SK-N-SH treated with all-trans-retinoic acid at 6 μM for 48 hours (cell line): Measurements from ENCODE around the gene KIN.

Source experiments
- ISL1 ChIP-seq: fragments of 250-450 bp; sonication (Bioruptor Pico); IDR thresholded peaks from 2 replicates; pipeline ENCODE4 v2.1.2; 2022; ENCODE audit warnings: mild to moderate bottlenecking, moderate library complexity
- PATZ1 ChIP-seq: fragments of 250-450 bp; sonication (Bioruptor Pico); IDR thresholded peaks from 2 replicates; pipeline ENCODE4 v1.8.0; 2020; ENCODE audit warnings: mild to moderate bottlenecking, moderate library complexity, borderline replicate concordance
- POU6F1 ChIP-seq: fragments of 250-450 bp; sonication (Bioruptor Pico); IDR thresholded peaks from 2 replicates; pipeline ENCODE4 v1.8.0; 2021; ENCODE audit warnings: low read depth, mild to moderate bottlenecking, moderate library complexity, borderline replicate concordance
- RARB ChIP-seq: fragments of 250-450 bp; sonication (Bioruptor Pico); IDR thresholded peaks from 2 replicates; pipeline ENCODE4 v1.8.0; 2021; ENCODE audit warnings: mild to moderate bottlenecking, moderate library complexity
- ZNF565 ChIP-seq: fragments of 450-650 bp; formaldehyde crosslinking; conservative IDR thresholded peaks from 2 replicates; pipeline ENCODE4 v1.5.0; 2020; ENCODE audit warnings: low read depth, mild to moderate bottlenecking, moderate library complexity

- no peak for TF ChIP-seq RARB (CRISPR knock-in tag)
- TF ChIP-seq ISL1 (CRISPR knock-in tag), result no peak
- TF ChIP-seq POU6F1, result no peak
- no peak for TF ChIP-seq PATZ1 (CRISPR knock-in tag)
- TF ChIP-seq ZNF565 (CRISPR knock-in tag), result no peak
Measured at GRCh38 chr10:7744307-7744706, 43.5 kb downstream of the KIN start.
